Neural progenitor cell (in vitro differentiated cells): ENCODE results near the gene DISC1. TPM values are rescaled to one million over a fixed set of nuclear protein-coding genes. Genes with fewer than 3 reads are reported as not detected.

Experiments used
- DNase-seq: peaks from one replicate; pipeline ENCODE4 v3.0.0-alpha.2; 2016; ENCODE audit warnings: low spot score
- H2AFZ ChIP-seq: fragments of 200-600 bp; sonication (generic); replicated peaks from 2 replicates; pipeline ENCODE4 v1.6.1; 2016; ENCODE audit warnings: antibody characterized with exemption
- H3F3A ChIP-seq: fragments of 200-600 bp; sonication (generic); 2 replicates; pipeline ENCODE4 v1.6.1; 2016; ENCODE audit warnings: antibody characterized with exemption, low read depth
- H3K27ac ChIP-seq: fragments of 200-600 bp; sonication (generic); 2 replicates; pipeline ENCODE4 v1.5.1; 2016; ENCODE audit warnings: mild to moderate bottlenecking
- H3K27me3 ChIP-seq: fragments of 200-600 bp; sonication (generic); 2 replicates; pipeline ENCODE4 v1.6.1; 2016; ENCODE audit warnings: mild to moderate bottlenecking, moderate library complexity
- H3K36me3 ChIP-seq: fragments of 200-600 bp; sonication (generic); 2 replicates; pipeline ENCODE4 v1.5.1; 2016
- H3K4me1 ChIP-seq: fragments of 200-600 bp; sonication (generic); 2 replicates; pipeline ENCODE4 v1.6.1; 2016; ENCODE audit warnings: mixed run types
- H3K4me2 ChIP-seq: fragments of 200-600 bp; sonication (generic); 2 replicates; pipeline ENCODE4 v1.6.1; 2016
- H3K4me3 ChIP-seq: fragments of 200-600 bp; sonication (generic); 2 replicates; pipeline ENCODE4 v1.5.1; 2016
- H3K79me2 ChIP-seq: fragments of 200-600 bp; sonication (generic); 2 replicates; pipeline ENCODE4 v1.6.1; 2016; ENCODE audit warnings: low read depth
- H3K9ac ChIP-seq: fragments of 200-600 bp; sonication (generic); 2 replicates; pipeline ENCODE4 v1.6.1; 2016
- H3K9me3 ChIP-seq: fragments of 200-600 bp; sonication (generic); 2 replicates; pipeline ENCODE4 v1.5.1; 2016; ENCODE audit warnings: low read depth
- H4K20me1 ChIP-seq: fragments of 200-600 bp; sonication (generic); 2 replicates; pipeline ENCODE4 v1.6.1; 2016; ENCODE audit warnings: low read depth
- H3K27ac Mint-ChIP-seq: 3 replicates; pipeline ENCODE4 v1.8.0; 2021; ENCODE audit warnings: mixed read lengths
- H3K27me3 Mint-ChIP-seq: 2 replicates; pipeline ENCODE4 v1.8.0; 2022; ENCODE audit warnings: low read depth, mild to moderate bottlenecking, inconsistent platforms, moderate library complexity, mixed read lengths; ENCODE audit not compliant: insufficient read depth
- H3K36me3 Mint-ChIP-seq: 3 replicates; pipeline ENCODE4 v1.8.0; 2021; ENCODE audit warnings: mixed read lengths
- H3K4me1 Mint-ChIP-seq: 3 replicates; pipeline ENCODE4 v1.8.0; 2021; ENCODE audit warnings: mixed read lengths
- H3K4me3 Mint-ChIP-seq: 3 replicates; pipeline ENCODE4 v1.8.0; 2021; ENCODE audit warnings: mild to moderate bottlenecking, moderate library complexity, mixed read lengths
- H3K9me3 Mint-ChIP-seq: 3 replicates; pipeline ENCODE4 v1.8.0; 2020; ENCODE audit warnings: mixed read lengths
- CTCF ChIP-seq: fragments of 200-600 bp; sonication (generic); IDR thresholded peaks from 2 replicates; pipeline ENCODE4 v1.5.1; 2017; ENCODE audit warnings: antibody characterized with exemption, mild to moderate bottlenecking
- EZH2 ChIP-seq: fragments of 200-600 bp; sonication (generic); IDR thresholded peaks from 2 replicates; pipeline ENCODE4 v1.6.1; 2017; ENCODE audit warnings: antibody characterized with exemption, mild to moderate bottlenecking, moderate library complexity
- EZH2phosphoT487 ChIP-seq: fragments of 200-600 bp; sonication (generic); IDR thresholded peaks from 2 replicates; pipeline ENCODE4 v1.6.1; 2017; ENCODE audit warnings: antibody characterized with exemption
- total RNA-seq: library from RNA; depleted of rRNA; stranded (reverse); fragments of >200 nt; gene quantifications from 2 replicates; pipeline ENCODE4 v1.2.3, GENCODE V29; 2015; ENCODE audit warnings: low replicate concordance

The DISC1 gene
- total RNA-seq, 1 donor from 2014 or later, result 1.8 TPM

DNA sequence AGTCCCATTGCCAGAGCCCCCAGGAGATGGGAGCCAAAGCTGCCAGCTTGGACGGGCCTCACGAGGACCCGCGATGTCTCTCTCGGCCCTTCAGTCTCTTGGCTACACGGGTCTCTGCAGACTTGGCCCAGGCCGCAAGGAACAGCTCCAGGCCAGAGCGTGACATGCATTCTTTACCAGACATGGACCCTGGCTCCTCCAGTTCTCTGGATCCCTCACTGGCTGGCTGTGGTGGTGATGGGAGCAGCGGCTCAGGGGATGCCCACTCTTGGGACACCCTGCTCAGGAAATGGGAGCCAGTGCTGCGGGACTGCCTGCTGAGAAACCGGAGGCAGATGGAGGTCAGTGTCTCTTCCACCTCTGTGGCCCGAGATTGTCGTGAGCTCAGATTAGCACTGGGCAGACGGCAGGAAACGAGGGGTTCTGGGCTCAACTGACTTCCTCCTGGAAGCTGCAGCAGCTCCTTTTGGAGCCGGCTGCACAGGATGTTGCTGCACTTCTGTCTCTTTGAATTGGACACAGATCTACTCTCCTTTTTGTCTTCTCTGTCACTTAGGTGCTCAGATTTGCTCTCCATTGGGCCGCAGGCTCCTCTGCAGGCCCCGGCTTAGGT is 68.0 kb downstream of the DISC1 start:
- Histone ChIP-seq H2AFZ (no peak overlapping the region), H3K9me3 (no peaks in the 10 kb centered on the region), H3K4me3 (no peak overlapping the region), H3F3A (peaks cover 21% of the 10 kb centered on the region), H4K20me1 (no peaks in the 10 kb centered on the region), H3K79me2 (no peaks in the 10 kb centered on the region), H3K4me1 (peaks cover 8% of the 10 kb centered on the region), H3K9ac (no peak overlapping the region), H3K27ac (no peak overlapping the region), H3K4me2 (no peak overlapping the region), H3K36me3 (no peaks in the 10 kb centered on the region), H3K27me3 (no peaks in the 10 kb centered on the region)
- Mint-ChIP-seq H3K4me1 (peaks cover 18% of the 10 kb centered on the region), H3K27me3 (peaks cover 6% of the 10 kb centered on the region), H3K9me3 (peaks cover 3% of the 10 kb centered on the region), H3K36me3 (peaks cover 3% of the 10 kb centered on the region), H3K4me3 (no peak overlapping the region), H3K27ac (no peak overlapping the region)
- no peak for DNase-seq
- no peak for TF ChIP-seq EZH2phosphoT487
- TF ChIP-seq EZH2, result no peak
- TF ChIP-seq CTCF, result no peak

GRCh38 chr1:231695439-231696255 is 69.1 kb downstream of the DISC1 start:
- no peaks in the 10 kb centered on the region for H3K9me3 ChIP-seq
- H3K9ac ChIP-seq, result no peak overlapping the region
- H3K4me1 ChIP-seq, result peaks cover 7% of the 10 kb centered on the region
- H3K9me3 Mint-ChIP-seq, result peaks cover 2% of the 10 kb centered on the region
- no peak overlapping the region for H3K4me3 ChIP-seq
- H3K27me3 Mint-ChIP-seq, result peaks cover 5% of the 10 kb centered on the region
- H3K4me2 ChIP-seq, result no peak overlapping the region
- no peak overlapping the region for H3K4me3 Mint-ChIP-seq
- H2AFZ ChIP-seq, result no peak overlapping the region
- H3K27ac Mint-ChIP-seq, result peak overlapping the region; percentile 16
- H3F3A ChIP-seq, result peaks cover 12% of the 10 kb centered on the region
- no peaks in the 10 kb centered on the region for H3K27me3 ChIP-seq
- TF ChIP-seq EZH2, result no peak
- TF ChIP-seq CTCF, result no peak
- no peak for TF ChIP-seq EZH2phosphoT487
- no peak for DNase-seq
- H3K36me3 ChIP-seq, result no peaks in the 10 kb centered on the region
- peaks cover 9% of the 10 kb centered on the region for H3K4me1 Mint-ChIP-seq
- peaks cover 1% of the 10 kb centered on the region for H3K36me3 Mint-ChIP-seq
- H3K79me2 ChIP-seq, result no peaks in the 10 kb centered on the region
- H3K27ac ChIP-seq, result no peak overlapping the region
- no peaks in the 10 kb centered on the region for H4K20me1 ChIP-seq

GRCh38 chr1:231699784-231700183 is 73.2 kb downstream of the DISC1 start:
- no peak overlapping the region for H3K27ac Mint-ChIP-seq
- peaks cover 6% of the 10 kb centered on the region for H3K9me3 Mint-ChIP-seq
- no peak overlapping the region for H3K4me2 ChIP-seq
- H3K36me3 ChIP-seq, result no peaks in the 10 kb centered on the region
- no peak overlapping the region for H3K27ac ChIP-seq
- H3F3A ChIP-seq, result no peaks in the 10 kb centered on the region
- no peaks in the 10 kb centered on the region for H3K27me3 ChIP-seq
- no peak overlapping the region for H2AFZ ChIP-seq
- H3K9me3 ChIP-seq, result no peaks in the 10 kb centered on the region
- peaks cover 6% of the 10 kb centered on the region for H3K36me3 Mint-ChIP-seq
- H3K9ac ChIP-seq, result no peak overlapping the region
- H3K27me3 Mint-ChIP-seq, result peaks cover 8% of the 10 kb centered on the region
- no peaks in the 10 kb centered on the region for H4K20me1 ChIP-seq
- no peak overlapping the region for H3K4me3 ChIP-seq
- TF ChIP-seq EZH2phosphoT487 (no peak), CTCF (no peak), EZH2 (no peak)
- H3K4me1 Mint-ChIP-seq, result peaks cover 2% of the 10 kb centered on the region
- no peaks in the 10 kb centered on the region for H3K79me2 ChIP-seq
- H3K4me1 ChIP-seq, result no peaks in the 10 kb centered on the region
- no peak for DNase-seq
- no peak overlapping the region for H3K4me3 Mint-ChIP-seq
